ENCODE measurements around the gene HTT.

The HTT gene

DNA sequence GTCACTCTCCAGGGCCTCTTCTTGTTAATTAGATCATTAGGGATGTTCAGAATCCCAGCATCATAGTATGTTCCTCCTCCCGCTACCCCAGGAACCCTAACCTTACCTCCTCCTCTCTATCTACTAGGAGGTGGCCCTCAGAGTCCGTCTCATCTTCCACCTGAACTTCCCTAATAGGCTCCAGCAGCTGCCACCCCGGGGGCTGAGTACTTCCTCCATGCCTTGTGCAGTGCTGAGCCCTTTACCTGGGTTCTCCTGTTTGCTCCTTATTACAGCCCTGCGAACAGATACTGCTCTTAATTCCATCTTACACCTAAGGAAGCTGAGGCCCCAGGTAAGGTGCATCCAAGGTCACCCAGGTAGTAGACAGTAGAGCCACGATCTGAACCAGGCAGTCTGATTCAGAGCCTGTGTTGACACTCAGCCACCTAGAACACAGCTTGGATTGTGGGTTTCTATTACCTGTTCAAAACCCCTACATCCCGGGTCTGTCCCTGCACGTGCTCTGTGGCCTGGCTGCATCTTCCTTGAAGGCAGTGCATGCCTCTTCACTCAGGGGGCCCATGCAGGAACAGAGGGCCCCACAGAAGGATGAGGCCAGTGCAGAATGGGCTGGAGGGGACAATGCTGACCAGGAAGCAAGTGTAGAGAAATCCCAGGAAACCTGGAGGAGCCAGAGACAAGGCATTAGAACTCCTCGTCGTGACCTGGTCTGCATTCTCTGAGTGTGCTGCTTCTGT lies 123.1 kb downstream of the HTT start:
- Mint-ChIP-seq H3K36me3 (ENCODE audit: low read depth) (peaks cover 16% of the 10 kb centered on the region), H3K4me1 (ENCODE audit: low read depth) (peaks cover 45% of the 10 kb centered on the region), H3K27ac (peak overlapping the region; percentile 57)

GRCh38 chr4:3198906-3199305 lies 124.4 kb downstream of the HTT start:
- H3K27ac Mint-ChIP-seq, result no peak overlapping the region
- peaks cover 51% of the 10 kb centered on the region for H3K4me1 Mint-ChIP-seq (ENCODE audit: low read depth)
- H3K36me3 Mint-ChIP-seq (ENCODE audit: low read depth), result peaks cover 17% of the 10 kb centered on the region

More for the DNA sequence above, 123.1 kb downstream of the HTT start:
- Mint-ChIP-seq H3K4me3 (no peak overlapping the region), H3K27me3 (ENCODE audit: low read depth) (no peaks in the 10 kb centered on the region), H3K9me3 (no peaks in the 10 kb centered on the region)

GRCh38 chr4:3199653-3200422 lies 125.4 kb downstream of the HTT start:
- peaks cover 17% of the 10 kb centered on the region for H3K36me3 Mint-ChIP-seq (ENCODE audit: low read depth)
- no peak overlapping the region for H3K27ac Mint-ChIP-seq
- peaks cover 55% of the 10 kb centered on the region for H3K4me1 Mint-ChIP-seq (ENCODE audit: low read depth)
- no peaks in the 10 kb centered on the region for H3K27me3 Mint-ChIP-seq (ENCODE audit: low read depth)
- H3K9me3 Mint-ChIP-seq, result no peaks in the 10 kb centered on the region
- H3K4me3 Mint-ChIP-seq, result no peak overlapping the region

More at GRCh38 chr4:3198906-3199305, 124.4 kb downstream of the HTT start:
- Mint-ChIP-seq H3K9me3 (no peaks in the 10 kb centered on the region), H3K4me3 (no peak overlapping the region), H3K27me3 (ENCODE audit: low read depth) (no peaks in the 10 kb centered on the region)

GRCh38 chr4:3200423-3201090 lies 126.1 kb downstream of the HTT start:
- Mint-ChIP-seq H3K4me1 (ENCODE audit: low read depth) (peaks cover 51% of the 10 kb centered on the region), H3K4me3 (no peak overlapping the region), H3K27ac (peak overlapping the region; percentile 59)

DNA sequence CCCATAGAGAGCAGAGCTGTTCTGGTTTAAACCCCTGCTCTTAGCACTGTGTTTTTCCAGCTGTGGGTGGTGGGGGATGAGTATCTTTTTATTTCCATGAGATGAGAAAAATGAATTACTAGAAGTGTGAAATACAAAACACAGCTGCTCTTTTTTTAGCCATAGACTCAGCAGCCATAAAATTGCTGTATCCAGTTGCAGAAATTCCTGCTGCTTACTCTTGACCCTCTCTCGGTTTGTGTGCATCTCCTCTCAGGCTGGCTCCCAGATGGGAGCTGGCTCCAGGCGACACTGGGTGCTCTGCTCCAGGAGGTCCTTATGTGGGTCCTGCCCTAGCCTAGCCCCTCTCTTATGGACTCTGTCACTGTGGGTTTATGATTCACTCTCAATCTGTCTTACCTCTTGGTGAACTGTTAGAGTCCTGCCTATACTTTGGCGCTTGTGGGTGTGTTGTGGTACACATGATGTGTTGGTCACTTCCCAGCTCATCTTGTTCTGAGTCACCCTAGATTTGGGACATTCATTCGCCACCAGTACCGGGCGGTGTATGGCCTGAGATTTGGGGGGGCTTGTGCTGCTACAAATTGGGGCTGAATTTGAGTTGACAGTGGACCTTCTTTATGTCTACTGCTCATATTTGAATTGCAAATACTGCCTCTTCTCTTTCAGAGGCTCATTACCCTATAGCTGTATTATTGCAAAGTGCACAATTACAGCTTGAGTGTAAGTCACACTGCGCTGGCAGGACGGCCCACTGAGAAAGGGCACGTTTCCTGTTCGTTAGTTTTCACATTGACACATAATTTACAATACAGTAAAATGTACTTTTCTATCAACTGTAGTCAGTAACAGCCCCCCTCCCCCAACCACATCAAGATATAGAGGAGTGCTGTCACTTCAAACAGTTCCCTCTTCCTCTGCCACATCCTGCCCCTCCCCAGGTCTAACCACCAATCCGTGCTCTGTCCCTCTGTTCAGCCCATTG lies 127.5 kb downstream of the HTT start:
- Mint-ChIP-seq H3K27ac (peak overlapping the region; percentile 91), H3K27me3 (ENCODE audit: low read depth) (no peaks in the 10 kb centered on the region), H3K4me3 (peak overlapping the region; percentile 68), H3K36me3 (ENCODE audit: low read depth) (peaks cover 18% of the 10 kb centered on the region), H3K4me1 (ENCODE audit: low read depth) (peaks cover 37% of the 10 kb centered on the region), H3K9me3 (no peaks in the 10 kb centered on the region)

More at GRCh38 chr4:3200423-3201090, 126.1 kb downstream of the HTT start:
- Mint-ChIP-seq H3K27me3 (ENCODE audit: low read depth) (no peaks in the 10 kb centered on the region), H3K36me3 (ENCODE audit: low read depth) (peaks cover 15% of the 10 kb centered on the region), H3K9me3 (no peaks in the 10 kb centered on the region)

DNA sequence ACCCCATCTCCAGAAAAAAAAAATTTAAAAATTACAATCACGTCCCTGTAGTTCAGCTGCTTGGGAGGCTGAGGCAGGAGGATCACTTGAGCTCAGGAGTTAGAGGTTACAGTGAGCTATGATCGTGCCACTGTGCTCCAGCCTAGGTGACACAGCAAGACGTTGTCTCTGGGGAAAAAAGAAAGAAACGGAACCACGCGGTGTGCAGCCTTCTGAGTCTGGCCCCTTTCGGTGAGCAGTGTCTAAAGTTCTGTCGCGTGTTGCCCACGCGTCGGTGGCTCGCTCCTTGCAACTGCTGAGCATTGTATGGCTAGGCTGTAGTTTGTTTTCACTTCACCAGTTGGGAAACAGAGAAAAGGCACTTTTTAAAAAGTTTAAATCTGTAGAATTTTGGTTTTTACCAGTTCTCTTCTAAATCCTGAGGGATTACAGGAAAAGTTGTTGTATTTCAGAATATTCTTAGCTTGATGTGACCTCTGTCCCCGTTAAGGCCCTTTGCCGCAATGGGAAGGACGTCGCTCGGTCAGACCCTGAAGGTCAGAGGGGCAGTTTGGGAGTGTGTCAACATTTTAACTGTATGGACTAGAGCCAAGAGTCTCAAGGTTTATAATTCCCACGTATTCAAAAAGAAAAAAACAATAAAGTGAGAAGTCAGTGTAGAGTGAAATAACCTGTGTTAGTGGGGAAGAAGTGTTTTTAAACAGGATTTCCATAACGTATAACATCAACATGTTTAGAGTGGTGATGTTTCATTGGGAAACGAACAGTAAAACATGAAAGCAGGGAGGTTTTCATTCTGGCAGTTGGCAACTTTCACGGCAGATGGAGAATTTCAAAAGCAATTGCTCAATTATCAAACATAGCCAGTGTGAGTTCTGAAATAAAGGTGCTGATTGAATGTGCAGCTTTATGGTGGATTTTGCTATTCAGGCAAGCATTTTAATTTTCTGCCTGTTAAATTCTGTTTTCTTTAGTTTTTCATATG lies 128.6 kb downstream of the HTT start:
- Mint-ChIP-seq H3K9me3 (no peaks in the 10 kb centered on the region), H3K27ac (peak overlapping the region; percentile 91), H3K27me3 (ENCODE audit: low read depth) (no peaks in the 10 kb centered on the region), H3K4me3 (peak overlapping the region; percentile 68), H3K4me1 (ENCODE audit: low read depth) (peaks cover 31% of the 10 kb centered on the region), H3K36me3 (ENCODE audit: low read depth) (peaks cover 22% of the 10 kb centered on the region)

GRCh38 chr4:3203971-3204431 lies 129.5 kb downstream of the HTT start:
- no peaks in the 10 kb centered on the region for H3K27me3 Mint-ChIP-seq (ENCODE audit: low read depth)
- no peak overlapping the region for H3K27ac Mint-ChIP-seq
- H3K4me3 Mint-ChIP-seq, result no peak overlapping the region
- H3K36me3 Mint-ChIP-seq (ENCODE audit: low read depth), result peaks cover 29% of the 10 kb centered on the region
- no peaks in the 10 kb centered on the region for H3K9me3 Mint-ChIP-seq
- peaks cover 31% of the 10 kb centered on the region for H3K4me1 Mint-ChIP-seq (ENCODE audit: low read depth)

GRCh38 chr4:3205995-3206394 lies 131.5 kb downstream of the HTT start:
- Mint-ChIP-seq H3K27ac (no peak overlapping the region), H3K27me3 (ENCODE audit: low read depth) (no peaks in the 10 kb centered on the region), H3K4me1 (ENCODE audit: low read depth) (peaks cover 31% of the 10 kb centered on the region), H3K4me3 (no peak overlapping the region), H3K36me3 (ENCODE audit: low read depth) (peaks cover 33% of the 10 kb centered on the region), H3K9me3 (no peaks in the 10 kb centered on the region)

GRCh38 chr4:3206439-3207100 lies 132.1 kb downstream of the HTT start:
- no peak overlapping the region for H3K4me3 Mint-ChIP-seq
- H3K27me3 Mint-ChIP-seq (ENCODE audit: low read depth), result no peaks in the 10 kb centered on the region
- H3K4me1 Mint-ChIP-seq (ENCODE audit: low read depth), result peaks cover 27% of the 10 kb centered on the region
- peaks cover 33% of the 10 kb centered on the region for H3K36me3 Mint-ChIP-seq (ENCODE audit: low read depth)
- no peak overlapping the region for H3K27ac Mint-ChIP-seq
- H3K9me3 Mint-ChIP-seq, result no peaks in the 10 kb centered on the region

- Mint-ChIP-seq H3K27me3 (ENCODE audit: low read depth) (no peaks in the 10 kb centered on the region), H3K4me1 (ENCODE audit: low read depth) (peaks cover 18% of the 10 kb centered on the region), H3K4me3 (no peak overlapping the region), H3K36me3 (ENCODE audit: low read depth) (peaks cover 33% of the 10 kb centered on the region), H3K27ac (no peak overlapping the region), H3K9me3 (no peaks in the 10 kb centered on the region)
Measured at GRCh38 chr4:3207531-3208037, 133.1 kb downstream of the HTT start.

GRCh38 chr4:3208826-3209225 lies 134.3 kb downstream of the HTT start:
- Mint-ChIP-seq H3K4me1 (ENCODE audit: low read depth) (peaks cover 7% of the 10 kb centered on the region), H3K27ac (no peak overlapping the region), H3K36me3 (ENCODE audit: low read depth) (peaks cover 34% of the 10 kb centered on the region)

GRCh38 chr4:3209551-3210325 lies 135.3 kb downstream of the HTT start:
- H3K36me3 Mint-ChIP-seq (ENCODE audit: low read depth), result peaks cover 36% of the 10 kb centered on the region
- H3K27ac Mint-ChIP-seq, result no peak overlapping the region

More at GRCh38 chr4:3208826-3209225, 134.3 kb downstream of the HTT start:
- H3K4me3 Mint-ChIP-seq, result no peak overlapping the region
- H3K9me3 Mint-ChIP-seq, result no peaks in the 10 kb centered on the region
- H3K27me3 Mint-ChIP-seq (ENCODE audit: low read depth), result no peaks in the 10 kb centered on the region

More at GRCh38 chr4:3209551-3210325, 135.3 kb downstream of the HTT start:
- Mint-ChIP-seq H3K4me1 (ENCODE audit: low read depth) (peaks cover 3% of the 10 kb centered on the region), H3K4me3 (no peak overlapping the region), H3K9me3 (no peaks in the 10 kb centered on the region), H3K27me3 (ENCODE audit: low read depth) (no peaks in the 10 kb centered on the region)
